Measurements from ENCODE around the gene LRRC8E.
"Not testable (repeated sequence)": the region's sequence is repeated elsewhere in the genome, so short reads cannot be mapped to it uniquely, and the experiment has no call there.

Gene LRRC8E

DNA sequence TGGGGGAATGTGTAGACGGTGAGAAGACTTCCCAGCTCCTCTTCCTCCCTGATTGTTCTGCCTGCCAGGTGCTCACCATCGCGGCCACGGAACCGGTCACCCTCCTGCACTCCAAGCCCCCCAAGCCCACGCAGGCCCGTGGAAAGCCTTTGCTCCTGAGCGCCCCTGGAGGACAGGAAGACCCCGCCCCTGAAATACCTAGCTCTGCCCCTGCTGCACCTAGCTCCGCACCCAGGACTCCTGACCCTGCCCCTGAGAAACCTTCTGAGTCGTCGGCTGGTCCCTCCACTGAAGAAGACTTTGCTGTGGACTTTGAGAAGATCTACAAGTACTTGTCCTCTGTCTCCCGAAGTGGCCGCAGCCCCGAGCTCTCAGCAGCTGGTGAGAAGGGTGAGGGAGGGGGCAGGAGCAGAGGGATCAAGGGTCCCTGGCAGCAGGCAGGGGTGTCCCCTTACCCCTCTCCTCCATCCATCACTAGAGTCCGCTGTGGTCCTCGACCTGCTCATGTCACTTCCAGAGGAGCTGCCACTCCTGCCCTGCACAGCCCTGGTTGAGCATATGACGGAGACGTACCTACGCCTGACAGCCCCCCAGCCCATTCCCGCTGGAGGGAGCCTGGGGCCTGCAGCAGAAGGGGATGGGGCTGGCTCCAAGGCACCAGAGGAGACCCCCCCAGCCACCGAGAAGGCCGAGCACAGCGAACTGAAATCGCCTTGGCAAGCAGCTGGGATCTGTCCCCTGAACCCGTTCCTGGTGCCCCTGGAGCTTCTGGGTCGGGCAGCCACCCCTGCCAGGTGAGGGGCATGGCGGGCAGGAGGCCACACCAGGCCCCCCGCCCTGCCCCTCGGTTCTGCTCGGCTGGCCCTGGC lies 33.9 kb downstream of the LRRC8E start:
- DNase-seq, result no peak

DNA sequence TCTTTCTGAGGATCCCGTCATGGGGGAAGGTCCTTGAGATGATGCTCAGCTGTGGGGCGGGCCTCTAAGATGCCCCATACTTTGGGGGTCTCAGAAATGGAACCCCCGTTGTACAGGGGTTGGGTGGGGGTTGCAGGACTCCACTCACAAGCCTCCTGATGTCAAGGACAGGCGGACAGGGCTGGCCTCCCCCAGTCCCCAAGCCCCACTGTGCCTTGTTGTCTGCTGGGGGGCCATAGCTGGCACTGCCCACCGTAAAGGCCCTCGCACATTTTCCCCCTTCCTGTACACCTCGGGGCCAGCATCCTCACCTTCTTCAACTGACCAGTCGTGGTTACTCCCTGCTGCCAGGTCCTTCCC lies 34.5 kb downstream of the LRRC8E start:
- no peak for DNase-seq

DNA sequence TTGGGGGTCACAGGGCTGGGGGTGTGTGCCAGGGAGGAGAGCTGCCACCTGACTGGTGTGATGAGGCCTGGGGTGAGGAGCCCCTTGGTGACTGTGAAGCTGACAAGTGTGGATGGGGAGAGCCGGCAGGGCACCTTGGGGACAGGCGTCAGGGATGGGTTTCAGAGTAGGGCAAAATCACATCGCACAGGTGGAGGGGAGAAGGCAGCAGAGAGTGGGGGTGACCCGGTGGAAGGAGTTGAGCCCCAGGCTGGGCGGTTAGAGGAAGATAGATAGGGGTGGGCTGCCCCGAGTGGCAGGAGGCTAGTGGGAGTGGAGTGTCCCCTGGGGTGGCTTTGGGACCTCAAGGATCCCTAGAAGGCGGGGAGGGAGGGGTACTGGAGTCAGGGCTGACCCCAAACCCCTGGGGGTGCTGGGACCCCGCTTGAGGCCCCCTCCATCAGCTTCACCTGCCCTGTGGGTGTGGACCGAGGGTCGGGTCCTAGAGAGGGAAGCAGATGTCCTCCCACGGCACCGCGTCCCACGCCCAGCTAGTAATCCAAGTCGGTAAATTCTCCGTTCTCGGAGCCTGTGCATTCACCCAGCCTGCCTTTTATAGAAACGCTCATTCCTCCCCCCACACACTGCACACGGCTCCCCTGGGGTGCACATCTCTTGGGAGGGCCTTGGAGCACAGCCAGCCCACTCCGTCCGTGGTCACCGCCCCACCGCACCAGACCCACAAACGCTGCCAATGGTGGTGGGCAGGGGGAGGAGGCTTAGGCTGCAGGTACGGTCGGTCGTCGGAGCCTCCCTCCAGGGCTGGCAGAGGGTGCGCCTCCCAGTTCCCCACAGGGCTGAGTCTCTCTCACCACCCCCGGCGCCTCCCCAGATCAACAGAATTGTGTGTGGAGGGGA lies 35.2 kb downstream of the LRRC8E start:
- no peak for DNase-seq

DNA sequence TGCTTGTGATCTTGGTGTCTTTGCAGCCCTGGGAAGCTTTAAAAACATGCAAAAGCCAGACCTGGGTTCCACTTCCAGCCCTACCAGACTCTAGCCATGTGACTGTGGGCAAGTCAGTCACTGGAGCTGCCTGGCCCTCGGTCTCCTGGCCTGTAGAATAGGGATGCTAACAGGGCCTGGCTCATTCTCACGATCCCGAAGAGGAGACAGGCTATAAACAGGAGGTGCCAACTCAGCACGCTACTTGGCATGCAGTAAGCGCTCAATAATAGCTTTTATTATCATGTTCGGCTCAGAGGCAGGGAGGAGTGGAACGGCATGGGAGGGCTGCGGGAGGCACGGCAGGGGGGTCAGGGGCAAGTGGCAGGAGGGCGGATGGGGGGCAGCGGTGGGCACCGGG lies 35.9 kb downstream of the LRRC8E start:
- no peak for DNase-seq

DNA sequence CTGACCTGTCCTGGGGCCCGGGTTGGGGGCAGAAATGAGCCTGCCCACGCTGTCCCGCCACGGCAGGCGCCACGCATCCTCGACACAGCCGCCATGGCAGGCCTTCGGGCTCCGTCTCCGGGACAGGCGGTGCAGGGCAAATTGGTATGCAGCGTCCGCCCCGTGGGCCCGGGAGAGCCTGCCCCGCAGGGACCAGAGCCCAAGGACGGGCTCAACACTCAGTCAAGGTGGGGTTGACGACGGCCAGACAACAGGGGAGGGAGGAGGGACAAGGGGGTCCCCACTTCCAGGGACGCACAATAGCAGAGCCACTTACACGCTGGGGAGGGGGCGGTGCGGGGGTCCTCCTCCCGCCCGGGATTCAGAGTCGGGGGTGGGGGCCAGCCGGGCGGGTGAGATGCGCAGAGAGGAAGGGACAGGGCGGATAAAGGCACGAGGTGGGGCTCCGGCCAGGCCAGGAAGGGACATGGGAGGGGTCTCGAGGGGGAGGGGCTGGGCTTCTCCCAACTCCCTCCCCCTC lies 36.4 kb downstream of the LRRC8E start:
- no peak for DNase-seq

DNA sequence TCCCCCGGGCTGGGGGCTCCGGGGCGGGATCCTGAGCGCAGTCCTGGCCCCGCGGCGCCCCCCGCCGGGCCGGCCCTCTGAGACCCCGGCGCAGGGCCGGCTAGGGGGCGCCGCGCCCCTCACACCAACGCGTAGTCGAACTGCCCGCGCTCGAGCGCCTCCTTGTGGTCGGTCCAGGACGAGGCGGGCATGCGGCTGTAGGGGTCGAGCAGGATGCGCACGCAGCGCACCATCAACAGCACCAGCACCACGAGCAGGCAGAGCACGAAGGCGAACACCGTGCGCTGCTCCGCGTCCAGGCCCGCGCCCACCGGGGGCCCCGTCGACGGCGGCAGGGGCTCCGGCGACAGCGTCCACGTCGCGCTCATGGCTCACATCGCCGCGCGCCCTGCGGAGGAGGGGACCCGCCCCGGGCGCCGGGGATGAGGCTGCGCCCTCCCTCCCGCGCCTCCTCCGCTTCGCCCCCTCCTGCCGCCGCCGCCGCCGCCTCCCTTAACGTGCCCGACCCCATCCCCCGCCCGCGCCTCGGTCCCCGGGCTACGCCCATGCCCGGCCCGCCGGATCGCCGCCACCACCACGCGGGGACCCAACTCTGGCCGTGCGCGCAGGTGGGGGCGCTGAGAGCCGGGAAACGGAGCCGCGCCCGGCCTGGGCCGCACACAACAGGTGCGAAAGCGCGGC lies 37.0 kb downstream of the LRRC8E start:
- peak; percentile 83 for DNase-seq

DNA sequence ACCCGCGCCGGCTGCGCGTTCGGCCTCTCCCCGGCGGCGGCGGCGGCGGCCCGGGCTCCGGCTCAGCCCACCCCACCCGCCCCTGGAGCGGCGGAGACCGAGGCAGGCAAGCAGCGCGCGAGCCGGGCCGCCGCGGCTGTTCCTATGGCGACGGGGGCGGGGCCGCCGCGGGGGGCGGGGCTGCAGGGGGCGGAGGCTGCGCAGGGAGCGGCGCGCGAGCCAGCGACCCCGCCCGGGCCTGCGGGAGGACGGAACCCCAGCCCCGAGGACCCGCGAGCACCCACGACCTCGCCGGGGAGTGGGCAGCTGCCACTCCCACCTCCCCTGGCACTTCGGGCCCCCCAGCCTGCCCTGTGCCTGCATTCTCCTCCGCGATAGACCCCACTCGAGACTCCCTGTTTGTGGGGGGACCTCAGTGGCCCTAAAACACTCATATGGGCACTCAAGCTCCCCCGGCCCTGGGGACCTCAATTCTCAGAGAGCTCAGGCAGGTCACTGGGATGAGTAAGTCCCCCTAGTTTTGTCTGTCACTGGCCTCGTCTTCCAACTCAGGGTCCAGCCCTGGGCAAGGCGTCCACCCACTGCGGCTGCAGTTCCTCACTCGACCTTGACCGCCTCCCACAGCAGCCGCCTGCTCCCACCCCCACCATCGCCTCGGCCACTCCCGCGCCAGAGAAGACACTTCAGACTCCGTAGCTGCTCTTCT lies 37.9 kb downstream of the LRRC8E start, which contains the start of gene CTXN1:
TSS of gene CTXN1 (minus strand) at position 115 of the 706 bp plus-strand sequence. CDS start 597 bp downstream, outside the sequence.
- DNase-seq, result peak; percentile 68

DNA sequence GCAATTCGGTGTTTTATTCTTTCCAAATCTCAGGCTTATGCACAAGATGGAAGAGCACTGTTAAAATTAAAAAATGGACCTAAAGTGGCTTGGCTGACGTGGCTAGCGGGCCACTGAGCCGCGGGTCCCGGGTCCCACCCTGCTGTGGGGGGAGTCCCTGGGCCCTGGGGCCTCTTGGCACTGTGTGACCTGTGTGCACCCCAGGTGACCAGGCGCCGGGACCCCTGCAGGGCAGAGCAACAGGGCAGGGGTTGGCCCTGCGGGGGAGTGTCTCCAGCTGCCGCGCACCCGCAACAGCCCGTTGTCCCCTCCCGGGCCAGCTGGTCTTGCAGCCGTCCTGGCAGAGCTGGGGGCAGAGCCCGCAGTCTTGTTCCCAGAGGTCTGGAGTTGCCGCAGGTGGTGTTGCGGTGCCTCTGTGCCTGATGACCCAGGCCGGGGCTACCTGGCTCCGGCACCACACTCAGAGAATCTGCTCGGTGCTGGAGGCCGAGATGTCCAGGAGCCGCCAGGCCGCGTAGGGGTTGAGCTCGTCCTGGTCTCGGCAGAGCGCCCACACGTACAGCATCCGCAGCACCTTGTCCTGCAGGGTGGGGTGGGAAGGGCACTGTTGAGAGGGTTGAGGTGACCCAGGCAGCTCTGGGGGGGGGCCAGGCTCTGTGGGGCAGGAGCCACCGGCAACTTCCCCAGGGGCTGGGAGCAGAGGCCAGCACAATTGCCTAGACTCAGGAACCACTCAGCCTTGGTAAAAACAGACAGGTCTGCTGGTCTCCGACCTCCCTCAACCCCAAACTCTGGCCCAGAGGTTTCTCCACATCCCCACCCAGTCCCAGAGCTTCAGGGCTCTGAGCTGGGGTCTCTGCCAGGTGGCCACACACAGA lies 38.7 kb downstream of the LRRC8E start:
- DNase-seq, result no peak

DNA sequence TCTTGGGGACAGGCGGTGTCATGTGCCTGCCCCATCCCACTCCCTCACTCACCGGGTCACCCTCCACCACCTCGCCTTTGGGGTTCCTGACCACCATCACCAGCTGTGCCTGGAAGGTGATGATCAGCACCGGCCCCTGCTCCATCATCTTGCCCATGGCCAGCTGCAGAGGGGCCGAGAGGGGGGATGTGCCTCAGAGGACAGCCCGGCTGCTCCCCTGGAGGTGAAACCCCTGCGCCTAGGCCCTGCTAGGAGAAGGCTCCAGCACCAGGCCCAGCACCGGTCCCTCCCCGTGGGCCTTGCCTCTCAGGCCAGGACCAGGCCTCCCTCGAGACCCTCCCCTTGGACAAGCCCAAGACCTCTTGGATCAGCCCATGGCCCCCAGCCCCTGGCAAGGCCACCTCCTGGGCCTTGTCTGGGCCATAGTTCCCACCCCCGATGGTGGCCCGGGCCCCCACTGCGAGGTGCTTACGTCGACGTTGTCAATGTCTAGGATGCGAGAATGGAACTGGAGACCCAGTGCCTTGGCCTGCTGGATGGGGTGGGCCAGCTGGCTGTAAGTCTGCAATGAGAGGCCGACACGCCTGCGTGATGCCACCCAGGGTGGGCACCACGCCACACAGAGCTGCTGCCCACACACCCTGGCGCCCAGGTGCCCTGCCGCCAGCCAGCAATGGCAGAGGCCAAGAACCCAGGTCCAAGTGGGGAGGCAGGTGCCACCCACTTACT lies 39.5 kb downstream of the LRRC8E start:
- DNase-seq, result no peak

DNA sequence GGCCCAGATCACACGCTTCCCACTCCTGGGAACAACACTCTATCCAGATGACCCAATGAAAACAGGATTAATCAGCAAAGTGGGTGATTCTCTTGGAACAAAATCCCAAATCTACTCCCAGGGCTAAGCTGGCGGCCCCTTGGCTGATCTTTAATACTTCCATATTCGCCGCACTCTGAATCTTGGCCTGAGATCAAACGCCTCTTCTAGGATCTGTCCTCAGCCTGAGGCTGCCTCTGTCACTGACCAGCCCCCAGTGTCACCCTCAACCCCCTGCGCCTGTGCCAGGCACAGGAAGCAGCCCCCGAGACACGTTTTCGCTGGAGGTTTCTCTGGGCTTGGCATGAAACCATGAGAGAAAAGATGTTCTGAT lies 40.0 kb downstream of the LRRC8E start:
- no peak for DNase-seq

DNA sequence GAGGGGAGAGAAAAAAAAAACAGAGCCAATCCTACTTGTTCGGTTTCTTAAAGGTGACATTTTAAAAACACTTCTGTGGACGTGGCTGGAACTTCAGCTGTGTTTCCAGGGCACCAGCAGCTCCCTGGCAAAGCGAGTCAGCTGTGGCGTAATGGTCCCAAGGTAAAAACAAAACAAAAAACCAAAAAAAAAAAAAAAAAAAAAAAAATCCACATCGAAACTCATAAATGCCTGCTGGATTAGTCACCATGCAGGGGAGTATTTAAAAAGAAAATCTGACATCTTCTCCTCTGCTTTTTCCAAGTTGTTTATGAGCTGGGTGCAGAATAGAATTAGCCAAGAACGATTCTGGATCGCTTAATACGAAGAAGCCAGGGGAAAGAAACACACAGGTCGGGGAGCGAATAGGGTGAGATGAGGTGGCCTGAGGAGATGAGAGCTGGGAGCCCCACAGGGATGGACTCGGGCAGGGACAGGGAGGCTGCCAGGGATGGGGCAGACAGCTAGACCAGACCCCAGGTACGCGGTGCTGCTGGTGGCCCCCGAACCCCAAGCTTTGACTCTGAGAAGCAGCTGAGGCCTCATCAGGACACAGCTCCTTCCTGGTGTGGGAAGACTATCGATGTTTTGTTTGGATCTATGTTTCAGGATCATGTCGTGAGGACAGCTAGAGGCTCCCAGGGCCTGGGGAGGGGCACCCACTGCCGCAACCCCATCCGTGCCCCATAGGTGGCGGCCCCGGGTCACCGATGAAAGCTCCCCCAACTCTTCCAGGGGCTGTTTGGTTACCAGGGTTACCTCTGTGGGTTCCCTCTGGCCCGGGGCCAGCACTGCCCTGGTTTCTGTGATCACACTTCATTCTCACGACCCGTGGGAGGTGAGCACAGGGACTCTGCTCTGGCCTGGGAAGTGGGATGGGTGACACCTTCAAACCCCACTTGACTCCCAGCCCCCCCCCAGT lies 40.7 kb downstream of the LRRC8E start:
- DNase-seq, result peak; percentile 69

DNA sequence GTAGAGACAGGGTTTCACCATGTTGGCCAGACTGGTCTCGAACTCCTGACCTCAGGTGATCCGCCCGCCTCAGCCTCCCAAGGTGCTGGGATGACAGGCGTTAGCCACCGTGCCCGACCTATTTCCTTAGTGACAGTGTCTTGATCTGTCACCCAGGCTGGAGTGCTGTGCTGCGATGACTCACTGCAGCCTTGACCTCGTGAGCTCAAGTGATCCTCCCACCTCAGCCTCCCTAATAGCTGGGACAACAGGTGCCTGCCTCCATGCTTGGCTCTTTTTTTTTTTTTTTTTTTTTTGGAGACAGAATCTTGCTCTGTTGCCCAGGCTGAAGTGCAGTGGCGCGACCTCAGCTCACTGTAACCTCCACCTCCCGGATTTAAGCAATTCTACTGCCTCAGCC lies 41.7 kb downstream of the LRRC8E start:
- not testable (repeated sequence) for DNase-seq

DNA sequence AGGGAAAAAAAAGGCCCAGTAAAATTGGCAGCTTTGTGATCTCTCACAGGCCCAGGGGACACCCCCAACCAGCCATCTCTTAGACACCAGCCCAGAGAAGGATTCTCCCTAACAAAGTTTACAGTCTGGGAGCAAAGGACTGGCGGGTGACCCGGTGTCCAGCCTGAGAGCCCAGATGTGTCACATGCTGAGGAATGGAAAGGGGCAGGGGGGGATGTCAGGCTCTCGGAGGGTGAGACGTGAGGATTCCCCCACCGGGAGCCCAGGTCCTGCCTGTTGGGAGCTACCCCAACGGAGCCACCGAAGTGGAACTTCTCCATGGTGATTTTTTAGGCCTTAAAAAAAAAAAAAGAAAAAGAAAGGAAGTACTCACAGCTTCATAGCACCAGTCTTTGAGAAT lies 42.5 kb downstream of the LRRC8E start:
- no peak for DNase-seq

DNA sequence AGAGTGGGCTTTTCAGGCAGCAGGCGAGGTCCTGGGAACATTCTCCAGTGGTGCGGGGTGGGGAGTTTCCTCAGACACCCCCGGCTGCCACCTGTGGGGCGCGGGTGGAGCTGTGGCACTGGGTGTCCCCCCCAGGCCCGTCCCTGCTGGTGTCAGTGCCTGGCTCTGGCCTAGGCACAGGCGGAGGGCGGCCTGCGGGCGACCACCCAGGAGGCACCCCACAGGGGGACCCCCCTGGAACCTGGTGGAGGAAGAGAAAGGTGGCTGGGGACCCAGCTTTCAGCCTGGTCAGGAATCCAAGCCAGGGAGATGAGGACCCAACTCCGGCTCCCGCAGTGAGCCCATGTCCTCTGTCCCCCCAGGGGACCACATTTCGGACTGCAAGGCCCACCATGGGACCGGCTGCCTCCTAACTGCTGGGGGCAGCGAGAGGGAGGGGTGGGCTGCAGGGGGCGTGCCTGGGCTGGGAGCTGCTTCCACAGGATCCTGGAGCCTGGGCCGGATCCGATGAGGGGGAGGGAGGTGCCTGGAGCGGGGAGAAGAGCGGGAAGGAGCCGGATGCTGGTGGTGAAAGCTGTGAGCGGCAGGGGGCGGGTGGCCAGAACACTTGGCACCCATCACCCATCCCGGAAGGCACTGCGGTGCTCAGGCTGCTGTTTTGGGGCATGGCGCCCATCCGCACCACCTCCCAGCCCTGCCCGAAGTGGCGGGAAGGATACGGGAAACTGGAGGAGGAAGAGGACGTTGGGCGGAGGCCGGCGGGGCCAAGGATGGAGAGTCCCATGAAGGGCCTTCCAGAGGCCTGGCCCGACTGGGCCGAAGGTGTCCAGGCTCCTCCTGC lies 43.1 kb downstream of the LRRC8E start:
- no peak for DNase-seq

DNA sequence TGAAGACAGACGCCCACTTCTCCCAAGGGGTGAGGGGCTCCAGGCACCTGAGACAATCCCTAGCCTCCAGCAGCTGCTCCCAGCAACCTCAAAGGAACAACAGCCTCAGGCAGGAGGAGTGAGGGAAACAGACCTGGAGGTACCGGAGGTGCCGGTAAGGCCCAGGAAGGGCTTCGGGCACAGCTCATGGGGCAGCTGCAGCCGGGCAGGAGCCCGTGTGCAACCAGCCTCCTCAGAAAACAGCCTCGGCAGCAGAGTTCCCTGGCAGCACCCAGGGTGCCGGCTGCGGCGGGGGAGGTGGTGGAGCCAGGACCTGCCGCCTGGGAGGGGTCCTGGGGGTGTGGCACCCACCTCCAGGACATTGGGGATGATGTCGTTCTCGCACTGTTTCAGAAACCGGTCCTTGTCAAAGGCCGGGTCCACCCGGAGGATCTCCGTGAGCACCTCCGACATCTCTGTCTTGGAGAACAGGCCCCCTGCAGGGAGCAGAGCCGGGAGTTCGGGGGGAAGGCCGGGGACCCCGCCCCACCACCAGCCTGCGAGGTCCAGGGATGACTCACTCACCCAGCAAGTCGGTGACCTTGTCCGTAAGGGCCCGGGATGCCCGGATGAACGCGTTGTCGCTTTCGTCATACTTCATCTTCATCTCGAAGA lies 44.1 kb downstream of the LRRC8E start:
- DNase-seq, result no peak

DNA sequence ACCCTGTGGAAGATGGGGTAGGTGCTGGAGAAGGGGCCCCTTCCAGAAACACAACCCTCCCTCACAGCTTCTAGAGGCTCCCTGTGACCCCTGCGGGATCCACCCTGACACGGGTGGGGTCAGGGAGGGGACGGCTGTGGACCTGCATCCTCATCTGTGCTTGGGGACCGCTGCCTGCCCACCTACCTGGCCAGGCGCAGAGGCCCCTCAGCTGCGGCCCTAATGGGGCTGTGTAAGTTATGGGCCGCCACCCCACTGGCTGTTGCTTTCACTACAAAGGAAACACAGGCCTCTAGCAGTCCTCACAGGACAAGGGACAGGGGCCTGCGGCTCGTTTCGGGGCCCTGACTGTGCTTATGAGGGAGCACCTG lies 44.6 kb downstream of the LRRC8E start:
- DNase-seq, result no peak

DNA sequence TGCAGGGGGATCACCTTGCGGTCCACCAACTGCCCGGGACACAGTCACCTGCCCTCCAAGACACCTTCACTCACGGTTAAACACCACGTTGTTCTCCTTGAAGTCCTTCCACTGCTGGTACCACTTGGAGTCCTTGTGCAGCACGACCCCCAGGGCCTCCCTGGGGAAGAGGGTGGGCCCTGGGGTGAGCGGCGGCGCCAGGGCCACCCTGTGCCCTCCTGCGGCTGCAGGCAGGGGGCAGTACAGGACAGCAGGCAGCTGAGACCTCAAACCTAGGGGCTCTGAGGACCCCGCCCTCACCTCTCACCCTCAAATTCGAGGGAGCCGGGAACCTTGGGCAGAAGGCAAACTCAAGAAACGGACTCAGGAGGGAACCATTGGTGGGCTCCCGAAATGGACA lies 45.1 kb downstream of the LRRC8E start:
- no peak for DNase-seq

Data from stimulated activated CD4-positive, alpha-beta T cell treated with anti-CD3 and anti-CD28 coated beads, Interleukin-1b, Interleukin-23, amount 100 ng/mL, for 48 hours (primary cell).